Measurements from ENCODE around the gene PTBP3. TPM values are rescaled to one million over a fixed set of nuclear protein-coding genes. Genes with fewer than 3 reads are reported as not detected.

Gene PTBP3
- total and polyA plus RNA-seq, 2 donors (not counting 1 experiment from before 2014, with no cell fraction given), result 16.7 to 28.7 TPM

- Histone ChIP-seq H3K4me3 (replicated peaks in 1 of 4; ENCODE audit: control extremely low read depth in 1 of 4, insufficient read depth in 1 of 4, low read depth in 3 of 4, low read length in 4 of 4) (no peak overlapping the region), H3K27me3 (ENCODE audit: control insufficient read depth, insufficient read depth, low read length) (no peaks in the 10 kb centered on the region), H3K36me3 (ENCODE audit: control insufficient read depth, insufficient read depth, low read length) (no peaks in the 10 kb centered on the region), H3K4me2 (ENCODE audit: extremely low read depth, insufficient read depth, low read length) (no peak overlapping the region), H3K79me2 (ENCODE audit: control insufficient read depth, insufficient read depth, low read length) (peaks cover 23% of the 10 kb centered on the region), H2AFZ (ENCODE audit: low read length) (no peak overlapping the region), H3K9me3 (ENCODE audit: control insufficient read depth, insufficient read depth, low read depth, low read length) (no peaks in the 10 kb centered on the region), H3K9ac (ENCODE audit: insufficient read depth, low read length) (no peak overlapping the region), H3K27ac (ENCODE audit: insufficient read depth, low read length) (no peak overlapping the region), H3K4me1 (ENCODE audit: control insufficient read depth, extremely low read depth, insufficient read depth, low read length) (no peaks in the 10 kb centered on the region), H4K20me1 (ENCODE audit: control insufficient read depth, extremely low read depth, insufficient read depth, low read length) (no peaks in the 10 kb centered on the region)
- TF ChIP-seq EZH2 (IDR thresholded peaks at IDR 0.05; ENCODE audit: low read length, missing control alignments) (no peak), CTCF (conservative IDR thresholded peaks at IDR 0.05 in 1 of 2, IDR thresholded peaks at IDR 0.05 in 1 of 2; ENCODE audit: low read depth in 1 of 2, low read length in 2 of 2) (no peak)
- DNase-seq (ENCODE audit: low read depth in 2 of 2), result no peak
Observed at GRCh38 chr9:112274600-112274999, 58.8 kb downstream of the PTBP3 start.

- TF ChIP-seq EZH2 (IDR thresholded peaks at IDR 0.05; ENCODE audit: low read length, missing control alignments) (no peak), CTCF (conservative IDR thresholded peaks at IDR 0.05 in 1 of 2, IDR thresholded peaks at IDR 0.05 in 1 of 2; ENCODE audit: low read depth in 1 of 2, low read length in 2 of 2) (no peak)
- DNase-seq (ENCODE audit: low read depth in 2 of 2), result no peak
- Histone ChIP-seq H3K9me3 (ENCODE audit: control insufficient read depth, insufficient read depth, low read depth, low read length) (no peaks in the 10 kb centered on the region), H3K4me2 (ENCODE audit: extremely low read depth, insufficient read depth, low read length) (no peak overlapping the region), H3K27ac (ENCODE audit: insufficient read depth, low read length) (no peak overlapping the region), H3K27me3 (ENCODE audit: control insufficient read depth, insufficient read depth, low read length) (no peaks in the 10 kb centered on the region), H3K4me1 (ENCODE audit: control insufficient read depth, extremely low read depth, insufficient read depth, low read length) (no peaks in the 10 kb centered on the region), H3K4me3 (replicated peaks in 1 of 4; ENCODE audit: control extremely low read depth in 1 of 4, insufficient read depth in 1 of 4, low read depth in 3 of 4, low read length in 4 of 4) (no peak overlapping the region), H2AFZ (ENCODE audit: low read length) (no peak overlapping the region), H3K9ac (ENCODE audit: insufficient read depth, low read length) (no peak overlapping the region), H3K36me3 (ENCODE audit: control insufficient read depth, insufficient read depth, low read length) (no peaks in the 10 kb centered on the region), H4K20me1 (ENCODE audit: control insufficient read depth, extremely low read depth, insufficient read depth, low read length) (no peaks in the 10 kb centered on the region), H3K79me2 (ENCODE audit: control insufficient read depth, insufficient read depth, low read length) (peaks cover 25% of the 10 kb centered on the region)
Observed at GRCh38 chr9:112273876-112274275, 59.5 kb downstream of the PTBP3 start.

- DNase-seq (ENCODE audit: low read depth in 2 of 2), result peak in 1 of 2 donors; percentile 43
- no peaks in the 10 kb centered on the region for H3K36me3 ChIP-seq (ENCODE audit: control insufficient read depth, insufficient read depth, low read length)
Observed at GRCh38 chr9:112271466-112272098, 61.8 kb downstream of the PTBP3 start.

More at GRCh38 chr9:112271466-112272098, 61.8 kb downstream of the PTBP3 start:
- TF ChIP-seq CTCF (conservative IDR thresholded peaks at IDR 0.05 in 1 of 2, IDR thresholded peaks at IDR 0.05 in 1 of 2; ENCODE audit: low read depth in 1 of 2, low read length in 2 of 2), result no peak
- no peak for TF ChIP-seq EZH2 (IDR thresholded peaks at IDR 0.05; ENCODE audit: low read length, missing control alignments)
- H2AFZ ChIP-seq (ENCODE audit: low read length), result no peak overlapping the region
- no peaks in the 10 kb centered on the region for H3K27me3 ChIP-seq (ENCODE audit: control insufficient read depth, insufficient read depth, low read length)
- no peaks in the 10 kb centered on the region for H3K4me1 ChIP-seq (ENCODE audit: control insufficient read depth, extremely low read depth, insufficient read depth, low read length)
- no peak overlapping the region for H3K4me3 ChIP-seq (replicated peaks in 1 of 4; ENCODE audit: control extremely low read depth in 1 of 4, insufficient read depth in 1 of 4, low read depth in 3 of 4, low read length in 4 of 4)
- H3K9ac ChIP-seq (ENCODE audit: insufficient read depth, low read length), result no peak overlapping the region
- no peak overlapping the region for H3K4me2 ChIP-seq (ENCODE audit: extremely low read depth, insufficient read depth, low read length)
- no peaks in the 10 kb centered on the region for H4K20me1 ChIP-seq (ENCODE audit: control insufficient read depth, extremely low read depth, insufficient read depth, low read length)
- H3K79me2 ChIP-seq (ENCODE audit: control insufficient read depth, insufficient read depth, low read length), result peaks cover 17% of the 10 kb centered on the region
- H3K27ac ChIP-seq (ENCODE audit: insufficient read depth, low read length), result no peak overlapping the region
- no peaks in the 10 kb centered on the region for H3K9me3 ChIP-seq (ENCODE audit: control insufficient read depth, insufficient read depth, low read depth, low read length)

Measured in fibroblast of lung (primary cell).